ENCODE measurements around the gene SDK1. TPM values are rescaled to one million over a fixed set of nuclear protein-coding genes. Genes with fewer than 3 reads are reported as not detected.

SDK1 gene
- total RNA-seq, 1 donor from 2014 or later = 0.16 TPM

GRCh38 chr7:4237296-4238235 lies 936.5 kb downstream of the SDK1 start:
- H3K4me1 Mint-ChIP-seq = no peaks in the 10 kb centered on the region
- H3K36me3 Mint-ChIP-seq (ENCODE audit: low read depth) = no peaks in the 10 kb centered on the region

GRCh38 chr7:4238861-4239260 lies 937.8 kb downstream of the SDK1 start:
- Mint-ChIP-seq H3K36me3 (ENCODE audit: low read depth) (no peaks in the 10 kb centered on the region), H3K27me3 (no peaks in the 10 kb centered on the region), H3K4me3 (no peak overlapping the region), H3K9me3 (no peaks in the 10 kb centered on the region), H3K4me1 (no peaks in the 10 kb centered on the region), H3K27ac (no peak overlapping the region)
- intact Hi-C loops (cut with micrococcal nuclease) = no loop called here
- DNase-seq = no peak

More at GRCh38 chr7:4237296-4238235, 936.5 kb downstream of the SDK1 start:
- no peak overlapping the region for H3K27ac Mint-ChIP-seq
- no peaks in the 10 kb centered on the region for H3K9me3 Mint-ChIP-seq
- H3K27me3 Mint-ChIP-seq = no peaks in the 10 kb centered on the region
- intact Hi-C loops (cut with micrococcal nuclease) = no loop called here
- no peak overlapping the region for H3K4me3 Mint-ChIP-seq
- no peak for DNase-seq

GRCh38 chr7:4240042-4240441 lies 939.0 kb downstream of the SDK1 start:
- Mint-ChIP-seq H3K27me3 (no peaks in the 10 kb centered on the region), H3K36me3 (ENCODE audit: low read depth) (no peaks in the 10 kb centered on the region), H3K27ac (no peak overlapping the region), H3K4me3 (no peak overlapping the region), H3K9me3 (peaks cover 2% of the 10 kb centered on the region), H3K4me1 (no peaks in the 10 kb centered on the region)
- intact Hi-C loops (cut with micrococcal nuclease) = no loop called here
- no peak for DNase-seq

GRCh38 chr7:4240520-4241303 lies 939.7 kb downstream of the SDK1 start:
- no peak for DNase-seq
- H3K36me3 Mint-ChIP-seq (ENCODE audit: low read depth) = no peaks in the 10 kb centered on the region
- no peaks in the 10 kb centered on the region for H3K4me1 Mint-ChIP-seq
- peaks cover 5% of the 10 kb centered on the region for H3K9me3 Mint-ChIP-seq
- no peaks in the 10 kb centered on the region for H3K27me3 Mint-ChIP-seq
- H3K27ac Mint-ChIP-seq = no peak overlapping the region
- intact Hi-C loops (cut with micrococcal nuclease) = no loop called here
- no peak overlapping the region for H3K4me3 Mint-ChIP-seq

GRCh38 chr7:4241304-4241612 lies 940.2 kb downstream of the SDK1 start:
- H3K4me1 Mint-ChIP-seq = no peaks in the 10 kb centered on the region
- H3K27me3 Mint-ChIP-seq = no peaks in the 10 kb centered on the region
- peaks cover 5% of the 10 kb centered on the region for H3K9me3 Mint-ChIP-seq
- intact Hi-C loops (cut with micrococcal nuclease) = no loop called here
- DNase-seq = no peak
- no peak overlapping the region for H3K27ac Mint-ChIP-seq
- no peaks in the 10 kb centered on the region for H3K36me3 Mint-ChIP-seq (ENCODE audit: low read depth)
- H3K4me3 Mint-ChIP-seq = no peak overlapping the region

GRCh38 chr7:4241791-4242190 lies 940.7 kb downstream of the SDK1 start:
- no peak overlapping the region for H3K27ac Mint-ChIP-seq
- peaks cover 5% of the 10 kb centered on the region for H3K9me3 Mint-ChIP-seq
- H3K4me1 Mint-ChIP-seq = no peaks in the 10 kb centered on the region
- H3K4me3 Mint-ChIP-seq = no peak overlapping the region
- intact Hi-C loops (cut with micrococcal nuclease) = no loop called here
- H3K27me3 Mint-ChIP-seq = no peaks in the 10 kb centered on the region
- H3K36me3 Mint-ChIP-seq (ENCODE audit: low read depth) = no peaks in the 10 kb centered on the region
- no peak for DNase-seq

GRCh38 chr7:4242706-4243105 lies 941.7 kb downstream of the SDK1 start:
- peaks cover 5% of the 10 kb centered on the region for H3K9me3 Mint-ChIP-seq
- H3K27ac Mint-ChIP-seq = no peak overlapping the region
- intact Hi-C loops (cut with micrococcal nuclease) = no loop called here
- no peak for DNase-seq
- H3K4me1 Mint-ChIP-seq = no peaks in the 10 kb centered on the region
- H3K27me3 Mint-ChIP-seq = no peaks in the 10 kb centered on the region
- no peaks in the 10 kb centered on the region for H3K36me3 Mint-ChIP-seq (ENCODE audit: low read depth)
- H3K4me3 Mint-ChIP-seq = no peak overlapping the region

- H3K27ac Mint-ChIP-seq = no peak overlapping the region
- no peak overlapping the region for H3K4me3 Mint-ChIP-seq
- no peaks in the 10 kb centered on the region for H3K4me1 Mint-ChIP-seq
- H3K9me3 Mint-ChIP-seq = peaks cover 15% of the 10 kb centered on the region
- H3K36me3 Mint-ChIP-seq (ENCODE audit: low read depth) = no peaks in the 10 kb centered on the region
- H3K27me3 Mint-ChIP-seq = no peaks in the 10 kb centered on the region
- intact Hi-C loops (cut with micrococcal nuclease) = no loop called here
- no peak for DNase-seq
These were observed 943.0 kb downstream of the SDK1 start for GRCh38 chr7:4244041-4244440.

GRCh38 chr7:4244635-4245034 lies 943.6 kb downstream of the SDK1 start:
- DNase-seq = no peak
- intact Hi-C loops (cut with micrococcal nuclease) = no loop called here
- Mint-ChIP-seq H3K4me3 (no peak overlapping the region), H3K36me3 (ENCODE audit: low read depth) (no peaks in the 10 kb centered on the region), H3K9me3 (peaks cover 15% of the 10 kb centered on the region), H3K4me1 (no peaks in the 10 kb centered on the region), H3K27me3 (no peaks in the 10 kb centered on the region), H3K27ac (no peak overlapping the region)

GRCh38 chr7:4245135-4245865 lies 944.2 kb downstream of the SDK1 start:
- Mint-ChIP-seq H3K4me1 (no peaks in the 10 kb centered on the region), H3K4me3 (no peak overlapping the region), H3K27ac (no peak overlapping the region), H3K27me3 (no peaks in the 10 kb centered on the region), H3K9me3 (peaks cover 15% of the 10 kb centered on the region), H3K36me3 (ENCODE audit: low read depth) (no peaks in the 10 kb centered on the region)
- intact Hi-C loops (cut with micrococcal nuclease) = no loop called here
- no peak for DNase-seq

- no peak overlapping the region for H3K27ac Mint-ChIP-seq
- H3K9me3 Mint-ChIP-seq = peaks cover 17% of the 10 kb centered on the region
- no peaks in the 10 kb centered on the region for H3K27me3 Mint-ChIP-seq
- intact Hi-C loops (cut with micrococcal nuclease) = no loop called here
- no peaks in the 10 kb centered on the region for H3K4me1 Mint-ChIP-seq
- no peaks in the 10 kb centered on the region for H3K36me3 Mint-ChIP-seq (ENCODE audit: low read depth)
- DNase-seq = no peak
- H3K4me3 Mint-ChIP-seq = no peak overlapping the region
These were observed 944.9 kb downstream of the SDK1 start for GRCh38 chr7:4245866-4246470.

GRCh38 chr7:4246536-4246935 lies 945.5 kb downstream of the SDK1 start:
- Mint-ChIP-seq H3K27me3 (no peaks in the 10 kb centered on the region), H3K27ac (no peak overlapping the region), H3K4me3 (no peak overlapping the region), H3K36me3 (ENCODE audit: low read depth) (no peaks in the 10 kb centered on the region), H3K9me3 (peaks cover 19% of the 10 kb centered on the region), H3K4me1 (no peaks in the 10 kb centered on the region)
- DNase-seq = no peak
- intact Hi-C loops (cut with micrococcal nuclease) = no loop called here

- Mint-ChIP-seq H3K9me3 (peaks cover 19% of the 10 kb centered on the region), H3K4me1 (no peaks in the 10 kb centered on the region), H3K4me3 (no peak overlapping the region), H3K27ac (no peak overlapping the region), H3K27me3 (no peaks in the 10 kb centered on the region), H3K36me3 (ENCODE audit: low read depth) (no peaks in the 10 kb centered on the region)
- no peak for DNase-seq
- intact Hi-C loops (cut with micrococcal nuclease) = no loop called here
These were observed 946.2 kb downstream of the SDK1 start for GRCh38 chr7:4247106-4247876.

All from activated CD4-positive, alpha-beta T cell treated with anti-CD3 and anti-CD28 coated beads, Interleukin-2, amount 10 ng/mL, durations not matched to agents 24 days and 14 days (primary cell).